B cell (primary cell): ENCODE data around the gene GIGYF1. TPM values are rescaled to one million over a fixed set of nuclear protein-coding genes. Genes with fewer than 3 reads are reported as not detected.

Source experiments
- ATAC-seq: fragments of 200-7000 bp; cut with Tn5 transposase; one replicate; pipeline ENCODE4 v1.10.0; 2021; ENCODE audit warnings: low read depth, mild to moderate bottlenecking, moderate number of reproducible peaks, moderate library complexity
- CTCF ChIA-PET: fragments of 350-600 bp; sonication (Branson Sonifier 250); formaldehyde crosslinking; loops from one replicate; lab custom pipeline; 2021; ENCODE audit warnings: antibody characterized with exemption, inconsistent platforms; lab: Charles Lee
- POLR2A ChIA-PET: fragments of 350-600 bp; sonication (Branson Sonifier 250); formaldehyde crosslinking; loops from one replicate; lab custom pipeline; 2021; ENCODE audit warnings: antibody characterized with exemption; lab: Charles Lee
- DNase-seq: peaks from one replicate; pipeline ENCODE4 v3.0.0; 2013
- H2AFZ ChIP-seq: 2 replicates; pipeline ENCODE4 v1.6.1; 2012; ENCODE audit warnings: mild to moderate bottlenecking, low read depth, low read length; ENCODE audit not compliant: insufficient read depth, poor library complexity, severe bottlenecking
- H3K27ac ChIP-seq, 2 donors: 1 replicate in 1 of 2; 2 replicates in 1 of 2; pipeline ENCODE4 v1.5.1; 2012 to 2013; ENCODE audit warnings: low read length in 2 of 2, mild to moderate bottlenecking in 2 of 2, moderate library complexity in 1 of 2
- H3K27me3 ChIP-seq, 4 experiments: fragments of 200-600 bp in 1 of 4; sonication (generic) in 1 of 4; replicated peaks in 1 of 4; 1 replicate in 2 of 4; 2 replicates in 2 of 4; pipeline versions ENCODE4 v1.6.1 to v1.7.0; 2013 to 2016; ENCODE audit warnings: low read length in 3 of 4, mild to moderate bottlenecking in 2 of 4, mixed read lengths in 1 of 4, moderate library complexity in 1 of 4; ENCODE audit not compliant: insufficient read depth in 4 of 4, control insufficient read depth in 3 of 4; ENCODE audit errors: control extremely low read depth in 1 of 4
- H3K36me3 ChIP-seq, 2 experiments: replicated peaks in 1 of 2; 1 replicate in 1 of 2; 2 replicates in 1 of 2; pipeline versions ENCODE4 v1.6.1 to v1.7.1; 2013; ENCODE audit warnings: low read length in 1 of 2; ENCODE audit not compliant: insufficient read depth in 2 of 2, control insufficient read depth in 1 of 2; ENCODE audit errors: control extremely low read depth in 1 of 2, extremely low read depth in 1 of 2
- H3K4me1 ChIP-seq, 2 donors: fragments of 200-600 bp in 1 of 2; sonication (generic) in 1 of 2; 1 replicate in 1 of 2; 2 replicates in 1 of 2; pipeline versions ENCODE4 v1.5.1 to v1.6.1; 2013 to 2017; ENCODE audit warnings: low read length in 2 of 2; ENCODE audit not compliant: control insufficient read depth in 2 of 2, insufficient read depth in 2 of 2
- H3K4me2 ChIP-seq: replicated peaks from 2 replicates; pipeline ENCODE3; 2012; ENCODE audit warnings: mild to moderate bottlenecking, low read depth, low read length; ENCODE audit not compliant: poor library complexity, severe bottlenecking
- H3K4me3 ChIP-seq, 5 experiments: fragments of 200-600 bp in 1 of 5; sonication (generic) in 1 of 5; 1 replicate in 3 of 5; 2 replicates in 2 of 5; pipeline versions ENCODE4 v1.5.1 to v1.7.0; 2011 to 2016; ENCODE audit warnings: low read length in 4 of 5, mild to moderate bottlenecking in 4 of 5, low read depth in 2 of 5, control low read depth in 1 of 5, moderate library complexity in 1 of 5; ENCODE audit not compliant: insufficient read depth in 1 of 5; ENCODE audit errors: control extremely low read depth in 1 of 5, extremely low read depth in 1 of 5
- H3K79me2 ChIP-seq: fragments of 200-600 bp; sonication (generic); one replicate; pipeline ENCODE4 v1.6.0; 2016; ENCODE audit warnings: low read length; ENCODE audit not compliant: control insufficient read depth, insufficient read depth
- H3K9ac ChIP-seq: fragments of 200-600 bp; sonication (generic); 2 replicates; pipeline ENCODE4 v1.6.1; 2017; ENCODE audit warnings: mild to moderate bottlenecking, low read length, moderate library complexity
- H3K9me3 ChIP-seq, 3 donors: one replicate each; pipeline versions ENCODE4 v1.6.1 to v1.7.1; 2013; ENCODE audit warnings: low read length in 2 of 3; ENCODE audit not compliant: control insufficient read depth in 2 of 3, insufficient read depth in 1 of 3; ENCODE audit errors: control extremely low read depth in 1 of 3
- H4K20me1 ChIP-seq: 2 replicates; pipeline ENCODE4 v1.6.0; 2012; ENCODE audit warnings: mild to moderate bottlenecking, low read length; ENCODE audit not compliant: insufficient read depth, control insufficient read depth, poor library complexity, severe bottlenecking
- H3K27ac Mint-ChIP-seq: one replicate; pipeline ENCODE4 v1.8.0; 2021; ENCODE audit warnings: mixed read lengths
- H3K27me3 Mint-ChIP-seq: one replicate; pipeline ENCODE4 v1.8.0; 2021; ENCODE audit warnings: mixed read lengths
- H3K4me1 Mint-ChIP-seq: one replicate; pipeline ENCODE4 v1.8.0; 2021; ENCODE audit warnings: mixed read lengths
- H3K4me3 Mint-ChIP-seq: one replicate; pipeline ENCODE4 v1.8.0; 2021; ENCODE audit warnings: mixed read lengths
- H3K9me3 Mint-ChIP-seq: one replicate; pipeline ENCODE4 v1.8.0; 2022; ENCODE audit warnings: mixed read lengths; ENCODE audit not compliant: insufficient read depth
- CTCF ChIP-seq: fragments of 200-600 bp; IDR thresholded peaks from one replicate; pipeline ENCODE4 v1.8.0; 2022; ENCODE audit warnings: antibody characterized with exemption, mild to moderate bottlenecking
- EZH2 ChIP-seq: IDR thresholded peaks from 2 replicates; pipeline ENCODE4 v1.6.1; 2012; ENCODE audit warnings: borderline replicate concordance, low read depth, mild to moderate bottlenecking, moderate library complexity, low read length; ENCODE audit not compliant: insufficient read depth, poor library complexity, severe bottlenecking
- WGBS: methylation state at CpG from one replicate; pipeline ENCODE4 v1.1.5; 2013; ENCODE audit warnings: missing lambda C conversion rate; ENCODE audit not compliant: insufficient coverage; 5-methylcytosine and 5-hydroxymethylcytosine counted together
- intact Hi-C: fragments of 100-400 bp; cut with micrococcal nuclease; formaldehyde crosslinking; loops from one replicate; pipeline ENCODE4 v1.10.0; 2022
- polyA plus RNA-seq: library from polyadenylated mRNA; depleted of rRNA; stranded (reverse); fragments of >200 nt; gene quantifications from 2 replicates; pipeline ENCODE4 v1.2.3, GENCODE V29; 2012
- total RNA-seq, 2 donors: library from RNA; stranded (reverse); fragments of 120-200 nt in 1 of 2; gene quantifications; 1 replicate in 1 of 2; 2 replicates in 1 of 2; pipeline versions ENCODE4 v1.2.3 to v1.2.4, GENCODE V29; 2013 to 2022

Gene GIGYF1
- total and polyA plus RNA-seq, 2 donors (not counting 1 experiment from before 2014, with no cell fraction given) = 45.9 to 134 TPM

GRCh38 chr7:100688326-100688860 is 5.7 kb downstream of the GIGYF1 start:
- CTCF ChIA-PET = interaction anchor here (1.3 to 9.8 kb wide), 5 partner anchors 12 to 164 kb away, joined by 3 to 85 read pairs (median 49); partner anchors contain the start of genes POP7 and SLC12A9
- intact Hi-C loops = no loop called here
- Histone ChIP-seq H3K79me2 (peaks cover 68% of the 10 kb centered on the region), H3K4me2 (no peak overlapping the region), H3K4me3 (no peak overlapping the region), H3K27ac (no peak overlapping the region), H3K36me3 (peaks cover 0 to 66% of the 10 kb centered on the region in 2 experiments), H3K9ac (no peak overlapping the region), H3K27me3 (no peaks in the 10 kb centered on the region), H4K20me1 (peaks cover 96% of the 10 kb centered on the region), H3K9me3 (no peaks in the 10 kb centered on the region), H3K4me1 (peaks cover 36 to 37% of the 10 kb centered on the region in 2 donors), H2AFZ (no peak overlapping the region)
- WGBS = 97% methylated on average over 15 of the region's 16 CpGs
- Mint-ChIP-seq H3K4me3 (peak overlapping the region; percentile 3), H3K9me3 (no peaks in the 10 kb centered on the region), H3K27me3 (no peaks in the 10 kb centered on the region), H3K4me1 (peaks cover 39% of the 10 kb centered on the region), H3K27ac (no peak overlapping the region)
- ATAC-seq (no peak), DNase-seq (no peak)
- no peak for TF ChIP-seq CTCF
- no peak for TF ChIP-seq EZH2
- POLR2A ChIA-PET = no interaction called here

- H3K4me3 Mint-ChIP-seq = no peak overlapping the region
- no peak for DNase-seq
- H3K27me3 ChIP-seq = no peaks in the 10 kb centered on the region
- H3K4me1 Mint-ChIP-seq = peaks cover 33% of the 10 kb centered on the region
- no peaks in the 10 kb centered on the region for H3K9me3 ChIP-seq
- H3K9me3 Mint-ChIP-seq = no peaks in the 10 kb centered on the region
- intact Hi-C loops = no loop called here
- peaks cover 63% of the 10 kb centered on the region for H3K79me2 ChIP-seq
- H3K4me2 ChIP-seq = no peak overlapping the region
- H2AFZ ChIP-seq = no peak overlapping the region
- ATAC-seq = no peak
- H3K27me3 Mint-ChIP-seq = no peaks in the 10 kb centered on the region
- H3K9ac ChIP-seq = no peak overlapping the region
- H4K20me1 ChIP-seq = peaks cover 96% of the 10 kb centered on the region
- H3K27ac ChIP-seq = no peak overlapping the region
- CTCF ChIA-PET = interaction anchor here (1.3 to 9.8 kb wide), 3 partner anchors 12 to 84 kb away, joined by 3 to 85 read pairs (median 53); partner anchors contain the start of gene POP7
- H3K4me1 ChIP-seq = peaks cover 30 to 32% of the 10 kb centered on the region in 2 donors
- 91% methylated on average over 21 of the region's 25 CpGs for WGBS
- no peak overlapping the region for H3K27ac Mint-ChIP-seq
- POLR2A ChIA-PET = interaction anchor here (0.6 kb wide), 1 partner anchor 227 kb away, joined by 5 read pairs; no protein-coding TSS in a partner anchor
- H3K36me3 ChIP-seq = peaks cover 0 to 71% of the 10 kb centered on the region in 2 experiments
- no peak overlapping the region for H3K4me3 ChIP-seq
- TF ChIP-seq CTCF (no peak), EZH2 (no peak)
Observed at GRCh38 chr7:100687751-100688300, 6.2 kb downstream of the GIGYF1 start.
